ENCODE data around the gene NPR1.

DNA sequence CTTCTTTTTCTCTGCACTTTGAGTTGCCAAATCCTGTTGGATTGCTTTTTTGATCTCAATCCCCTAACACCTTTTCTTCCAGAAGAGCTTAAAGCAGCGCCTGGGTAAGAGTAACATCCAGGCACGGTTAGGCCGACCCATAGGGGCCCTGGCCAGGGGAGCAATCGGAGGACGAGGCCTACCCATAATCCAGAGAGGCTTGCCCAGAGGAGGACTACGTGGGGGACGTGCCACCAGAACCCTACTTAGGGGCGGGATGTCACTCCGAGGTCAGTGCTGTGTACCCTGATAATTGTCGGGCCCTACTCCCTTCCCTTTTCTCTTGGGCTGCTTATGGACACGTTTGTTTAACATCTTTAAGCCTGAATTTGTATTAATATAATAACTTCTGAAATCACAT is 36.3 kb upstream of the NPR1 start:
- no peak for TF ChIP-seq SMAD3 (CRISPR knock-in tag; IDR thresholded peaks at IDR 0.05)
- no peak for TF ChIP-seq POLR2AphosphoS5 (IDR thresholded peaks at IDR 0.05; ENCODE audit: low read depth, low read length)
- no peak for TF ChIP-seq ZKSCAN8 (CRISPR knock-in tag; IDR thresholded peaks at IDR 0.05; ENCODE audit: borderline replicate concordance)
- no peak for TF ChIP-seq NCOA2 (CRISPR knock-in tag; IDR thresholded peaks at IDR 0.05)
- TF ChIP-seq, protein P1, sequence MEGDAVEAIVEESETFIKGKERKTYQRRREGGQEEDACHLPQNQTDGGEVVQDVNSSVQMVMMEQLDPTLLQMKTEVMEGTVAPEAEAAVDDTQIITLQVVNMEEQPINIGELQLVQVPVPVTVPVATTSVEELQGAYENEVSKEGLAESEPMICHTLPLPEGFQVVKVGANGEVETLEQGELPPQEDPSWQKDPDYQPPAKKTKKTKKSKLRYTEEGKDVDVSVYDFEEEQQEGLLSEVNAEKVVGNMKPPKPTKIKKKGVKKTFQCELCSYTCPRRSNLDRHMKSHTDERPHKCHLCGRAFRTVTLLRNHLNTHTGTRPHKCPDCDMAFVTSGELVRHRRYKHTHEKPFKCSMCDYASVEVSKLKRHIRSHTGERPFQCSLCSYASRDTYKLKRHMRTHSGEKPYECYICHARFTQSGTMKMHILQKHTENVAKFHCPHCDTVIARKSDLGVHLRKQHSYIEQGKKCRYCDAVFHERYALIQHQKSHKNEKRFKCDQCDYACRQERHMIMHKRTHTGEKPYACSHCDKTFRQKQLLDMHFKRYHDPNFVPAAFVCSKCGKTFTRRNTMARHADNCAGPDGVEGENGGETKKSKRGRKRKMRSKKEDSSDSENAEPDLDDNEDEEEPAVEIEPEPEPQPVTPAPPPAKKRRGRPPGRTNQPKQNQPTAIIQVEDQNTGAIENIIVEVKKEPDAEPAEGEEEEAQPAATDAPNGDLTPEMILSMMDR (CRISPR knock-in tag; IDR thresholded peaks at IDR 0.05) = no peak
- TF ChIP-seq MAZ (IDR thresholded peaks at IDR 0.05; ENCODE audit: borderline replicate concordance, low read depth, low read length) = no peak
- no peak for TF ChIP-seq MAZ (CRISPR knock-in tag; IDR thresholded peaks at IDR 0.05; ENCODE audit: low read depth)
- no peak for TF ChIP-seq ZKSCAN1 (IDR thresholded peaks at IDR 0.05; ENCODE audit: low read length)

All from HepG2 (cell line).